GM18498 (cell line): ENCODE measurements around the gene ITIH6.
A peak's percentile ranks its signal among the peaks of the same experiment; 100 is the strongest.
"Not testable (repeated sequence)": the region's sequence is repeated elsewhere in the genome, so short reads cannot be mapped to it uniquely, and the experiment has no call there.

ENCODE experiments used
- ATAC-seq: cut with Tn5 transposase; IDR thresholded peaks from one replicate; pipeline ENCODE4 v1.9.1; 2021; ENCODE audit warnings: mild to moderate bottlenecking, moderate library complexity; ENCODE audit not compliant: unreplicated experiment

ITIH6 gene

GRCh38 chrX:54798137-54798536 lies at the start of gene ITIH6:
ITIH6 (minus strand) TSS chrX:54798255; CDS start chrX:54798210, 45 bp downstream.
- no peak for ATAC-seq

- ATAC-seq, result not testable (repeated sequence)
These were observed 49.6 kb upstream of the ITIH6 start for GRCh38 chrX:54847700-54848099.

GRCh38 chrX:54843050-54843449 lies 45.0 kb upstream of the ITIH6 start:
- ATAC-seq, result no peak

GRCh38 chrX:54842607-54843006 lies 44.6 kb upstream of the ITIH6 start:
- ATAC-seq, result no peak

- ATAC-seq, result not testable (repeated sequence)
These were observed 43.3 kb upstream of the ITIH6 start for GRCh38 chrX:54841184-54841874.

GRCh38 chrX:54838583-54838982 lies 40.5 kb upstream of the ITIH6 start:
- no peak for ATAC-seq

- no peak for ATAC-seq
These were observed 28.5 kb upstream of the ITIH6 start for GRCh38 chrX:54826598-54826997.

GRCh38 chrX:54825716-54826438 lies 27.8 kb upstream of the ITIH6 start:
- ATAC-seq, result no peak

GRCh38 chrX:54824722-54825121 lies 26.7 kb upstream of the ITIH6 start:
- ATAC-seq, result no peak

- ATAC-seq, result no peak
These were observed 26.1 kb upstream of the ITIH6 start for GRCh38 chrX:54824195-54824594.

GRCh38 chrX:54821310-54821709 lies 23.3 kb upstream of the ITIH6 start:
- ATAC-seq, result no peak

GRCh38 chrX:54820737-54821136 lies 22.7 kb upstream of the ITIH6 start:
- ATAC-seq, result no peak

- no peak for ATAC-seq
These were observed 21.1 kb upstream of the ITIH6 start for GRCh38 chrX:54819201-54819600.

GRCh38 chrX:54818221-54818620 lies 20.2 kb upstream of the ITIH6 start:
- ATAC-seq, result no peak

GRCh38 chrX:54817220-54817820 lies 19.3 kb upstream of the ITIH6 start:
- ATAC-seq, result no peak

- ATAC-seq, result no peak
These were observed 14.3 kb upstream of the ITIH6 start for GRCh38 chrX:54812306-54812705.

- ATAC-seq, result no peak
These were observed 13.3 kb upstream of the ITIH6 start for GRCh38 chrX:54811301-54811885.

GRCh38 chrX:54810532-54810931 lies 12.5 kb upstream of the ITIH6 start:
- no peak for ATAC-seq

GRCh38 chrX:54808605-54809483 lies 10.8 kb upstream of the ITIH6 start:
- ATAC-seq, result peak; percentile 94

GRCh38 chrX:54808109-54808604 lies 10.1 kb upstream of the ITIH6 start:
- ATAC-seq, result peak; percentile 35
